Sigmoid colon (tissue), 7 donors: ENCODE results near the gene MAPT. TPM values are rescaled to one million over a fixed set of nuclear protein-coding genes. Genes with fewer than 3 reads are reported as not detected.

ENCODE experiments used
- DNase-seq: peaks from one replicate; pipeline ENCODE4 v3.0.0-alpha.2; 2019
- H3K27ac ChIP-seq, 4 donors: fragments of 200-600 bp; sonication (generic); one replicate each; pipeline ENCODE4 v1.5.1; 2016 to 2019; ENCODE audit warnings: mild to moderate bottlenecking in 1 of 4
- H3K27me3 ChIP-seq, 3 donors: fragments of 200-600 bp; sonication (generic); one replicate each; pipeline ENCODE4 v1.5.1; 2019; ENCODE audit warnings: mild to moderate bottlenecking in 1 of 3
- H3K36me3 ChIP-seq, 4 donors: fragments of 200-600 bp; sonication (generic); one replicate each; pipeline ENCODE4 v1.5.1; 2016 to 2019
- H3K4me1 ChIP-seq, 4 donors: fragments of 200-600 bp; sonication (generic); one replicate each; pipeline ENCODE4 v1.5.1; 2017 to 2019
- H3K4me3 ChIP-seq, 4 donors: fragments of 200-600 bp; sonication (generic); one replicate each; pipeline ENCODE4 v1.5.1; 2017 to 2019; ENCODE audit warnings: mild to moderate bottlenecking in 2 of 4, moderate library complexity in 1 of 4
- H3K9me3 ChIP-seq, 4 donors: fragments of 200-600 bp in 3 of 4; sonication (generic) in 3 of 4; one replicate each; pipeline versions ENCODE4 v1.5.1 to v1.6.1; 2013 to 2019
- EP300 ChIP-seq, 4 donors: sonication (generic); formaldehyde crosslinking; IDR thresholded peaks; one replicate each; pipeline ENCODE4 v1.6.1; 2017; ENCODE audit warnings: antibody characterized with exemption in 4 of 4
- POLR2A ChIP-seq, 2 donors: fragments of 450-650 bp; IDR thresholded peaks; one replicate each; pipeline ENCODE4 v1.6.1; 2016; ENCODE audit warnings: antibody characterized with exemption in 2 of 2, mild to moderate bottlenecking in 2 of 2, moderate library complexity in 2 of 2
- POLR2AphosphoS5 ChIP-seq, 4 donors: sonication (generic); formaldehyde crosslinking; IDR thresholded peaks; one replicate each; pipeline ENCODE4 v1.6.1; 2017; ENCODE audit warnings: antibody characterized with exemption in 4 of 4
- WGBS, 2 donors: extraction: QIAGEN DNeasy Blood & Tissue Kit; methylation state at CpG; one replicate each; pipeline ENCODE4 v1.1.7; 2013; 5-methylcytosine and 5-hydroxymethylcytosine counted together
- intact Hi-C: fragments of 100-400 bp; cut with DNase I; formaldehyde crosslinking; loops from one replicate; pipeline ENCODE4 v1.15.1; 2023
- polyA plus RNA-seq, 3 donors: library from polyadenylated mRNA; stranded (reverse); fragments of 200-250 nt; gene quantifications; one replicate each; pipeline ENCODE4 v1.2.3, GENCODE V29; 2013
- total RNA-seq, 4 donors: library from RNA; depleted of rRNA; stranded (reverse); fragments of >200 nt; gene quantifications; one replicate each; pipeline ENCODE4 v1.1.0, GENCODE V29; 2016
- TF ChIP-seq, protein P1 (sequence below), 4 experiments: fragments of 450-650 bp in 3 of 4; fragments of 200-600 bp in 1 of 4; IDR thresholded peaks; one replicate each; pipeline ENCODE4 v1.5.1; 2016 to 2019; ENCODE audit warnings: antibody characterized with exemption in 4 of 4, mild to moderate bottlenecking in 3 of 4, moderate library complexity in 2 of 4
- donor health status: healthy with polysubstance abuse.
- donor health status: Bipolar disorder and iron deficiency.
- donor health status: healthy.

The MAPT gene
- total and polyA plus RNA-seq, 7 donors = 0.60 to 20.5 (median 10.9) TPM; not detected in 1

DNA sequence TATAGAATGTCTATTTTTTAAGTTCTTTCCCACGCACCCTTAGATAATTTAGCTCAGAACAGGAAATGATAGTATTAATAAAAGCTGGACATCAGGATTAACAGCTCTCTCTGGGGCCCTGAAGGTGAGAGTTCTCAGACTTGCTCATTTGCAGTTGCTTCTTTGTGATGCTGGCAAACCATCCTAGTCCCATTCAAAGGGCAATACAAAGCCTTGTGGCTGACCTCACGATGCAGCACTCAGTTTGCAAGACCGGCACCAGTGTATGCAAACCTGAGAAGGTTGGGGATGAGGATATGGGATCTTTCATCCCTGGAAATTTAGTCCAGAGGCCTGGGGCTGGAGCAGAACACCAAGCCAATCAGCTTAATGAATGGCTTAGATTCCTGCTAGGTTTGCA lies 134.0 kb downstream of the MAPT start:
- DNase-seq = no peak
- intact Hi-C loops = no loop called here

DNA sequence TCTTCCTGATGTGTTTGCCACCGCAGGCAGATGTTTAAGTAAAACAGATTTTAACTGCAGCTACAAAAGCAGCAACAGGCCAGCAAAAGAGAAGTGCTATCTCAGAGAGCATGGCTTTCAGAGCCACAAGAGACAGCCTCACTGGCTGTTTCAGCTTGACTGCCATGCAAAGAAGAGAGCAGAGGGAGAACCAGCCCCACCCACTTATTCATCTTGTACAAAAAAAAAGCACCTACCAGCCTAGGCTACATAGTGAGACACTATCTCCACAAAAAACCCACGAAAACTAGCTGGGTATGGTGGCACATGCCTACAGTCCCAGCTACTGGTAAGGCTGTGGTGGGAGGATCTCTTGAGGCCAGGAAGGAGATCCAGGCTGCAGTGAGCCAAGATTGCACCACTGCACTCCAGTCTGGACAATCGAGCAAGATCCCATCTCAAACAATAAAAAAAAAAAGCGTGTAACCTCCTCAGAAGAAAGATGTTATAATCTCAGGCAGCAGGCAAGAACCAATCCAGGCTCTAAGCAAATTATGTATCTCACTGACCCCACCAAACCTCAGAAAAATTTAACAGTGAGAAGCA lies 134.7 kb downstream of the MAPT start:
- DNase-seq = no peak
- intact Hi-C loops = no loop called here
- Histone ChIP-seq H3K27me3 (no peaks in the 10 kb centered on the region), H3K4me3 (no peak overlapping the region), H3K36me3 (peaks cover 26 to 67% (median 42%) of the 10 kb centered on the region in 4 donors), H3K4me1 (peaks cover 0 to 5% (median 0%) of the 10 kb centered on the region in 4 donors), H3K27ac (no peak overlapping the region), H3K9me3 (no peaks in the 10 kb centered on the region)
- no peak for TF ChIP-seq POLR2A (IDR thresholded peaks at IDR 0.05)
- TF ChIP-seq, protein P1, sequence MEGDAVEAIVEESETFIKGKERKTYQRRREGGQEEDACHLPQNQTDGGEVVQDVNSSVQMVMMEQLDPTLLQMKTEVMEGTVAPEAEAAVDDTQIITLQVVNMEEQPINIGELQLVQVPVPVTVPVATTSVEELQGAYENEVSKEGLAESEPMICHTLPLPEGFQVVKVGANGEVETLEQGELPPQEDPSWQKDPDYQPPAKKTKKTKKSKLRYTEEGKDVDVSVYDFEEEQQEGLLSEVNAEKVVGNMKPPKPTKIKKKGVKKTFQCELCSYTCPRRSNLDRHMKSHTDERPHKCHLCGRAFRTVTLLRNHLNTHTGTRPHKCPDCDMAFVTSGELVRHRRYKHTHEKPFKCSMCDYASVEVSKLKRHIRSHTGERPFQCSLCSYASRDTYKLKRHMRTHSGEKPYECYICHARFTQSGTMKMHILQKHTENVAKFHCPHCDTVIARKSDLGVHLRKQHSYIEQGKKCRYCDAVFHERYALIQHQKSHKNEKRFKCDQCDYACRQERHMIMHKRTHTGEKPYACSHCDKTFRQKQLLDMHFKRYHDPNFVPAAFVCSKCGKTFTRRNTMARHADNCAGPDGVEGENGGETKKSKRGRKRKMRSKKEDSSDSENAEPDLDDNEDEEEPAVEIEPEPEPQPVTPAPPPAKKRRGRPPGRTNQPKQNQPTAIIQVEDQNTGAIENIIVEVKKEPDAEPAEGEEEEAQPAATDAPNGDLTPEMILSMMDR (IDR thresholded peaks at IDR 0.05) = no peak
- TF ChIP-seq EP300 (IDR thresholded peaks at IDR 0.05) = no peak
- TF ChIP-seq POLR2AphosphoS5 (IDR thresholded peaks at IDR 0.05) = no peak
- WGBS, 2 donors = 78 to 80% methylated on average over 4 of the region's 4 CpGs

More for the DNA sequence above, 134.0 kb downstream of the MAPT start:
- Histone ChIP-seq H3K4me1 (peaks cover 0 to 5% (median 0%) of the 10 kb centered on the region in 4 donors), H3K27me3 (no peaks in the 10 kb centered on the region), H3K36me3 (peaks cover 20 to 60% (median 36%) of the 10 kb centered on the region in 4 donors), H3K9me3 (no peaks in the 10 kb centered on the region), H3K27ac (no peak overlapping the region), H3K4me3 (no peak overlapping the region)
- 86 to 89% methylated on average over 3 of the region's 3 CpGs for WGBS, 2 donors
- no peak for TF ChIP-seq POLR2A (IDR thresholded peaks at IDR 0.05)
- TF ChIP-seq, protein P1 (IDR thresholded peaks at IDR 0.05) = no peak
- no peak for TF ChIP-seq POLR2AphosphoS5 (IDR thresholded peaks at IDR 0.05)
- no peak for TF ChIP-seq EP300 (IDR thresholded peaks at IDR 0.05)

DNA sequence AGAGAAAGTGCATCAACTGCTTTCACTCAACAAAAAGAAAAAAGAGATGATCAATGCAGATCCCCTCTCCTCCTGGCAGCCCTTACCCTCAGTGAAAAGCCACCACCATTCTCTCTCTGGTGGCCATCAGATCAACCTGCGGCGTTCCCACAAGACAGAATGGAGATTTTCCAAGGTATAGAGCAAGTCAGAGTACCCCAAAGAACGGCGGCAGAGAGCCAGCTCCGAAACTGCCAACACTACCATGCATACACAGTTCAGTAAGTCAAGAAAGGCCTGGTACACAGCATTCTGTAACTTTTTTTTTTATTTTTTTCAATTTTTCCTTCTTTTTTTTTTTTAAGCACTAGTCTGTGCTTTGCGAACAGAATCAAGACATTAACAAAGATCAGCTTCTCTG lies 135.3 kb downstream of the MAPT start:
- TF ChIP-seq POLR2AphosphoS5 (IDR thresholded peaks at IDR 0.05) (no peak), POLR2A (IDR thresholded peaks at IDR 0.05) (no peak), EP300 (IDR thresholded peaks at IDR 0.05) (no peak)
- TF ChIP-seq, protein P1 (IDR thresholded peaks at IDR 0.05) = no peak
- H3K4me1 ChIP-seq = peaks cover 0 to 5% (median 0%) of the 10 kb centered on the region in 4 donors
- H3K27ac ChIP-seq = no peak overlapping the region
- H3K9me3 ChIP-seq = no peaks in the 10 kb centered on the region
- H3K36me3 ChIP-seq = peaks cover 29 to 72% (median 43%) of the 10 kb centered on the region in 4 donors
- DNase-seq = no peak
- 95% methylated on average over 6 of the region's 6 CpGs for WGBS, 2 donors
- no peaks in the 10 kb centered on the region for H3K27me3 ChIP-seq
- intact Hi-C loops = no loop called here
- no peak overlapping the region for H3K4me3 ChIP-seq

DNA sequence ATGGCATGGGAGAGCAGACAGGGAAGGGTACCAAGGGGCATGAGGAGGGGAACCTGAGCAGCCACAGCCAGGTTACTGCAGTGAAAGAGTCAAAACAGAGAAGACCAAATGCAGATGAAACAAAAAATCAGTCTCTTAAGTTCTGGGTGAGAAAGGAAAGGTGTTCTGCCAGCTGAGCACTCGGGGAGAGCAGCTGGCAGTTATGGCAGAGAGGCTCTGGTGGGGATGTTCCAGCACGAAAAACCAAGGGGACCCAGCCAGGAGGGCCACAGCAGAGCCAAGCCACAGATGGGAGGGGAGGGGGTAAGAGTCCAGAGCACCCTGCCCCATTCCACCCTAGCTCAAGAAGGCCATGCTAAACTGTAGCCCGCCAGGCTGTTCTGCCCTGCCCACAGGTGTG lies 136.4 kb downstream of the MAPT start:
- 84 to 97% methylated on average over 3 of the region's 3 CpGs for WGBS, 2 donors
- peaks cover 29 to 83% (median 47%) of the 10 kb centered on the region in 4 donors for H3K36me3 ChIP-seq
- no peak overlapping the region for H3K27ac ChIP-seq

More for the DNA sequence above, 136.4 kb downstream of the MAPT start:
- Histone ChIP-seq H3K9me3 (no peaks in the 10 kb centered on the region), H3K4me1 (peaks cover 0 to 10% (median 4%) of the 10 kb centered on the region in 4 donors), H3K27me3 (no peaks in the 10 kb centered on the region), H3K4me3 (no peak overlapping the region)
- no peak for TF ChIP-seq POLR2AphosphoS5 (IDR thresholded peaks at IDR 0.05)
- no peak for TF ChIP-seq POLR2A (IDR thresholded peaks at IDR 0.05)
- TF ChIP-seq, protein P1 (IDR thresholded peaks at IDR 0.05) = no peak
- TF ChIP-seq EP300 (IDR thresholded peaks at IDR 0.05) = no peak
- DNase-seq = no peak
- intact Hi-C loops = no loop called here
